Measurements from ENCODE around the gene LEMD2.

GRCh38 chr6:33762713-33763112 is 26.2 kb downstream of the LEMD2 start:
- TF ChIP-seq CTCF (IDR thresholded peaks at IDR 0.05) (no peak), POLR2A (IDR thresholded peaks at IDR 0.05) (no peak), POLR2AphosphoS5 (IDR thresholded peaks at IDR 0.05) (no peak)
